HG02973 (cell line): ENCODE results near the gene CREB5.

Source experiments
- ATAC-seq: cut with Tn5 transposase; IDR thresholded peaks from one replicate; pipeline ENCODE4 v1.9.1; 2021; ENCODE audit warnings: moderate library complexity; ENCODE audit not compliant: unreplicated experiment

Gene CREB5

DNA sequence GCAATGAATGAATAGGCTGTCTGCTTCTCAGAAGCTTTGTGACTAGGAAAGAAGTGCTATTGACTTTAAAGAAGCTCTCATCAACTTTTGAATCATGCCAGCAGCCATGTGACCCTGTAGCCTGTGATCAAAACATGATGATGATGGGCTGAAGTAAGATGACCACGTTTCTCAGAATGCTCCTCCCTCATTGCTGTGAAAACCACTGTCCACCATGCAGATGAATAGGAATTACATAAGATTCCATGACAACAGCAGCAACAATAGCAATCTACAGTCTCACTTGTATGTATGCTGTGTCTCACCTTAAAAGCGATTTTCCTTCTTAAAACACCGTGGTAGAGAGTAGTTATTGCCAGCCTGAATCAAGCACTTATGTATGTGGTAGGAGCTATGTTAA, 317.4 kb downstream of the CREB5 start:
- no peak for ATAC-seq

DNA sequence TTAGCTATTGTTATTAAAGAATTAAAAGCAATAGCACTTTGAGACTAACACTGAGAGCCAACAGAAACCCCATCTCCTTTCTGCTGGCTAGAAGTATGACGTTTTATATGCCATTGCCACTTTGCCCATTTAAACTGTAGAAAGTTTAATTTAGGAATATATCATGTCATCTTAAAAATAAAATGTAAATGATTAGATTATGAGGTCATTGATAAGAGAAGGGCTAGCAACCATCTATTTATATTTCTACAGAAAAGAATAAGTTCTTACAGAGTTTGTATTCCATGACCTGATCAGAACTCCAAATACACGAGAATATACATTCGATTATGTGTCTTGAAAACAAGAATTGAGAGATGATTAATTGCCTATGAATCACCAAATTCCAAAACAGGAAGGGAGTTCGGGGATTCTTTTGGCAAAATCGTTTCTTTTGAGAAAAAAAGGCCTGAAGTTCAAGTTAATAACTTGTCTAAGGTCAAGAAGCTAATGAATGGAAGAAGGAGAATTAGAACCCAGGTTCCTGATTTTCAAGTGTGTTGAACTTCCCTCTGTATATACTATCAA, 318.9 kb downstream of the CREB5 start:
- no peak for ATAC-seq

GRCh38 chr7:28732071-28732869, 320.0 kb downstream of the CREB5 start:
- no peak for ATAC-seq

- ATAC-seq: no peak
These were observed 320.7 kb downstream of the CREB5 start for GRCh38 chr7:28733035-28733434.

- no peak for ATAC-seq
These were observed 326.1 kb downstream of the CREB5 start for GRCh38 chr7:28738412-28738811.

DNA sequence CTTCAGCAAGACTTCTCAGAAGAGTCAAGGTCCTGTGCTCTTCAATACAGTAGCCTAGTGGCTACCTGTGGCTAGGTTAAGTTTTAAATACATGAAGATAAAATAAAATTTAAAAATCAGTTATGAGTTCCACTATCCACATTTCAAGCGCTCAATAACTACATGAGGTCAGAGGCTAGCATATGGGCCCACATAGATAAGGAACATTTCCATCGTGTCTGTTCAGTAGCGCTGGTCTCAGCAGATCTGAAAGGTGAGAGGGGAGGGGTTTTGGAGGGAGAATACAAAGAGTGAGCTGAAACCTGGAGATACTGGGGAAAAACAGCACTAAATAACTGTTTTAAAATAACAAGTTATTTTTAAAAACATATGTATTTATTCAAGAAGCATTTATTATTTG, 326.8 kb downstream of the CREB5 start:
- ATAC-seq: no peak

DNA sequence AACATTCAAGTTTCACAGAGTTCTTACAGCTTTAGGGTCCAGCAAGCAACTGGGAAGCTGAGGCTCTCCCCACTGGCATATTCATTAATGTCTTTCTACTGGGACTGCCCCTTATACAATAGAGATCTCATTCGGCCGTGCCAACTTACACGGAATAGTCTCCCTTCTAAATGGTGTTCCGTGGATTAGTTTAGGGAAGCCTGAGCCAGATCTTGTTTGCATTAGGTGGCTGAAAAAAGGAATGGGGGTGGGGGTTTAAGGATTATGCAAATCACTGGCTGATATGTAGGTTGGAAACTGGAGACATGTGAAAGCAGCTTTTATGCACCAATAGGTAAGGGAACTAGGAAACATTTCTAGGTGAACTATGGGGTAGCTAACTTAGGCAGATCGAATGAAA, 327.5 kb downstream of the CREB5 start:
- ATAC-seq: no peak

- ATAC-seq: no peak
These were observed 332.6 kb downstream of the CREB5 start for GRCh38 chr7:28744951-28745350.

- no peak for ATAC-seq
These were observed 333.0 kb downstream of the CREB5 start for GRCh38 chr7:28745351-28745750.

GRCh38 chr7:28747404-28747803, 335.1 kb downstream of the CREB5 start:
- ATAC-seq: no peak

DNA sequence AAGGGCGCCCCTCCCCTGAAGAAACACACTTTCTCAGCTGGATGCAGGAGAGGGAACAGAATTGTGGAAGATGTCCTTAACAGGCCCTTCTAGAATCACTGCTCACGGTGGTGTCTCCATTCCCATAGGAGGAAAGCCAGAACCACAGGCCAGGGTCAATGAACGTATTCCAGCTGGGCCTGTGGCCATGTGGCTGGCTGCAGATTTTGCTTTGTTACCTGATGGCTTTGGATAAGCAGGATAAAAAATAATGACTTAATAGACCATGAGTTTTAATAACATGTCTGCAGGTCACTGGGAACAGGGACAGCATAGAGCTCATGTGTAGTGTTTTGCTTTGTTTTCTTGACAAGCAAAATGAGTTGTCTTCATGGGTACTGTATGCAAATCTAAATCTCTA, 335.5 kb downstream of the CREB5 start:
- ATAC-seq: no peak

- ATAC-seq: no peak
These were observed 336.0 kb downstream of the CREB5 start for GRCh38 chr7:28748346-28748745.

DNA sequence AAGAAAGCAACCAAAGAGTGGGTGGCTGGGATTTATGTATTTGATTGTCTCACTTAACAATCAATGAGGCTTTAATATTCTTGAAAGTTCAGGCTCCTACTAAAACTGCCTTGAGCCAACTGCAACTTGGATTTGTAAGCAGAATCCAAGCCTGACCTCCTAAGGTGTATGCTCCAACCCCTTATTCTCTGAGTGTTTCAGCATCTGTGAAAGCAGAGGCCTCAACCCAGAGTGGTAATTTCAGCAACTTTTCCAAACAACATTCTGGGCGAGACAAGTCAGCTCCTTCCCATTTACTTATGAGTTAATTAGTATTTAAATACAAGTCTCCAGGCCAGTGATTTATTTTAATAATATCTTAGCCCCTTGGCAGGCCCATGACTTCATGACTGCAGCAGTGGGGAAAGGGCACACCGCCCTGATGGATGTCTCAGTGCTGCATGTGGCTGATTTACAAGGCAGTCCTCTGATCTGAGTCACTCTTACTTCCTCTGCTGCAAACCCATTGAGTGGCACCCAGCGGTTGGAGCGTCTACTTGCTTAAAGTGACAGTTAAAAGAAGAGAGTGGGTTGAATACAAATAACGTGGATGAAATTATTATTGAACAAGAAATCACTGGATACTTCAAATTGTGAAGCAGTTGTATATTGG, 336.7 kb downstream of the CREB5 start:
- no peak for ATAC-seq

GRCh38 chr7:28749638-28750037, 337.3 kb downstream of the CREB5 start:
- no peak for ATAC-seq

DNA sequence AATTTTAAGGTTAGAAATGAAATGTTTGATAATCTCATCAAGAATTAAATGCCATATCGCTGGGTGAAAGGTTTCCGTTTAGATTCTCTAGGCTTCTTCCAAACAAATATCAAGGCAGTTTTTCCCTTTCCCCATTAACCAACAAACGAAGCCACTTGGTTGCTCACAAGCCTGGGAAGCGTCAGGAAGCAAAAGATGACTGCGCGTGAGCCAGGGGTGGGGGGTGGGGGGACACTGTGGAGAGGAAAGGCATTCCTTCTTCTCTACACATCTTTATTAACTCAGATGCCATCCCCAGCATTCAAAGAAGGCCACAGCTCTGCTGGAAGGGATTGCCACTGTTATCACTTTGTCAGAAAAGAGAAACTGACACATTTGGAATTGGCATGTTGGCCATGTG, 338.7 kb downstream of the CREB5 start:
- ATAC-seq: no peak

DNA sequence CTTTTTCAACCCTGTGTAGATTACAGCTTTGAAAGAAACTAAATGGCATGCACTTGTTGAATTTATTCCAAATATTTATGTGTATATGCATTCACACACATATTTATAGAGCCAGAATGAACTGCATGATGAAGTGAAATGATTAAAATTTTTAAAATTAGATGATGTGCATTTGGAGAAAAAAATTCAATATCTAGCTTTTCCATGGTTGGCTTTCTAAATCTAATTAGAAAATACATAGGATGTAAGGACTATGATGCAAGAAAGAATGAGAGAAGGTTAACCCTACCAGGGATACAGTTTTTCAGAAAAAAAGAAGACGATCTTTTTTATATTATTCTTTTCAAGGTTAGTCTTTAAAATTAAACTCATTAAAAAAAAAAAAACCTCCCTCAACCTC, 341.3 kb downstream of the CREB5 start:
- no peak for ATAC-seq

DNA sequence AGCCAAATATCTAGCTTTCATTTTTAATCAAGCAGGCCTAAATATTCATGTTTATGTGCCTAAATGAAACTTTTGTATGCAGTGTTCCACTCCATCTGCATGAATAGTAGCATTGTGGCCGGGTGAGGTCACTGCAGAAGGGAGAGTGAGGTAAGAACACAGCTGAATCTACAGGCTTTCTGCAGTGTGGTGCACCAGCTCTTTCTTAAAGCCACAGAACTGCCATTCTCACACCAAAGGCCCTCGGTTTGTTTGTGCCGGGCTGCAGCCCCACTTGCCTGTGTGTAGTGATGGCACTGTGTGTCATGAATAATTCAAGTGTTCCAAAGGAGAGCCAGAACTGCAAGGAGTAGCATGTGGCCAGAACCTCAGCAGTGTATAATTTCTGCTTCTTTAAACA, 341.7 kb downstream of the CREB5 start:
- ATAC-seq: no peak

GRCh38 chr7:28754447-28754846, 342.1 kb downstream of the CREB5 start:
- ATAC-seq: no peak

DNA sequence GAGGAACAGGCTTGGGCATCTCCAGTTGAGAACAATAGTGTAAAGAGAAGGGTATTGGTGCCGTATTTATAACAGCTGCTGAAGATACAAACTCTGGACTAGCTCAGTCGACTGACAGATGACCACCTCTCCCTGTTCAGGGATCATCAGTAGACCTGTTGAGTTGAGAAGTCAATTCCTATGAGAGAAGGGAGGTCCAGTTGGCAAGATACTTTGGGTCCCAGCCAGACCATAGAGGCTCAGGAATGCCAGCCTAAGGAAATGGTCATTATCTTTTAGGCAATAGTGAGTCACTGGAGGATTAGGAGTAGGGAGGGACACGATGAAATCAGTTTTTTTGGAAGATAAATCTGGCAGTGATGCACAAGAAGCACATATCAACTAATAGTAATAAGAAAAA, 342.9 kb downstream of the CREB5 start:
- ATAC-seq: no peak

- ATAC-seq: no peak
These were observed 345.9 kb downstream of the CREB5 start for GRCh38 chr7:28758186-28758585.

DNA sequence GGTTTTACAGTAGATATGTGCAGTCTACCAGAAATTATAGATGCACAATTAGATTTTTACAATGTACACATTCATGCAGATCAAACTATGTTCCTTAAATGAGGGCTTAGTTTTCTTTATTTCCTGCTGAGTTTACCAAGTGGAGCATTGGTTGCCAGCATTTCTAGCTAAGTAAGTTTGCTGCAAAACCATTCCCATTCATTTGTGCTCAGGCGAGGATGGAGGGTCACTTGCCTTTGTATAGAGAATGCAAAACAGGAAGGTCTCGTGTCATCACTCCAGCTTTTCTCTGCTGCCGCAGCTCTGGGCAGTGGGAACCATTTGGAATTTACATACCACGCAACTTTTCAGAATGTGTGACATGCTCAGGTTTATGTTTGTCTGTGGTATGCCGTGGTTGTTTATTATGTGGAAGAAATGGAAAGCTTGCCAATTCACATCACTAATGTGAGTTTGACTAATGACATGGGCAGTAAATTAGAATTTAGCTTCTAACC, 347.2 kb downstream of the CREB5 start:
- ATAC-seq: no peak

GRCh38 chr7:28761505-28761904, 349.2 kb downstream of the CREB5 start:
- ATAC-seq: no peak
